ENCODE data around the gene MRPL34.
A peak's percentile ranks its signal among the peaks of the same experiment; 100 is the strongest.

The MRPL34 gene

GRCh38 chr19:17329366-17330261 lies 23.9 kb downstream of the MRPL34 start:
- no peak for DNase-seq (ENCODE audit: low read depth)
- TF ChIP-seq CTCF (IDR thresholded peaks at IDR 0.05; ENCODE audit: low read depth, low read length, missing control alignments), result no peak
- no peak overlapping the region for H3K4me3 ChIP-seq (ENCODE audit: low read depth, low read length)

GRCh38 chr19:17330262-17331044 lies 24.8 kb downstream of the MRPL34 start:
- H3K4me3 ChIP-seq (ENCODE audit: low read depth, low read length), result no peak overlapping the region
- TF ChIP-seq CTCF (IDR thresholded peaks at IDR 0.05; ENCODE audit: low read depth, low read length, missing control alignments), result no peak
- no peak for DNase-seq (ENCODE audit: low read depth)

GRCh38 chr19:17331045-17331558 lies 25.4 kb downstream of the MRPL34 start:
- no peak for TF ChIP-seq CTCF (IDR thresholded peaks at IDR 0.05; ENCODE audit: low read depth, low read length, missing control alignments)
- no peak for DNase-seq (ENCODE audit: low read depth)

GRCh38 chr19:17332360-17332676 lies 26.6 kb downstream of the MRPL34 start:
- TF ChIP-seq CTCF (IDR thresholded peaks at IDR 0.05; ENCODE audit: low read depth, low read length, missing control alignments), result no peak
- no peak for DNase-seq (ENCODE audit: low read depth)
- no peak overlapping the region for H3K4me3 ChIP-seq (ENCODE audit: low read depth, low read length)

More at GRCh38 chr19:17331045-17331558, 25.4 kb downstream of the MRPL34 start:
- no peak overlapping the region for H3K4me3 ChIP-seq (ENCODE audit: low read depth, low read length)

GRCh38 chr19:17332677-17333581 lies 27.3 kb downstream of the MRPL34 start:
- no peak overlapping the region for H3K4me3 ChIP-seq (ENCODE audit: low read depth, low read length)
- DNase-seq (ENCODE audit: low read depth), result no peak
- no peak for TF ChIP-seq CTCF (IDR thresholded peaks at IDR 0.05; ENCODE audit: low read depth, low read length, missing control alignments)

- no peak for DNase-seq (ENCODE audit: low read depth)
- H3K4me3 ChIP-seq (ENCODE audit: low read depth, low read length), result peak overlapping the region; percentile 76
- no peak for TF ChIP-seq CTCF (IDR thresholded peaks at IDR 0.05; ENCODE audit: low read depth, low read length, missing control alignments)
Measured at GRCh38 chr19:17333611-17334413, 28.1 kb downstream of the MRPL34 start.

Data from GM12864 (cell line).